Measurements from ENCODE around the gene SNRPN. TPM values are rescaled to one million over a fixed set of nuclear protein-coding genes. Genes with fewer than 3 reads are reported as not detected.
"Not testable (repeated sequence)": the region's sequence is repeated elsewhere in the genome, so short reads cannot be mapped to it uniquely, and the experiment has no call there.

Gene SNRPN
- total RNA-seq, 2 experiments from 2014 or later, result 69.5 to 74.5 TPM

DNA sequence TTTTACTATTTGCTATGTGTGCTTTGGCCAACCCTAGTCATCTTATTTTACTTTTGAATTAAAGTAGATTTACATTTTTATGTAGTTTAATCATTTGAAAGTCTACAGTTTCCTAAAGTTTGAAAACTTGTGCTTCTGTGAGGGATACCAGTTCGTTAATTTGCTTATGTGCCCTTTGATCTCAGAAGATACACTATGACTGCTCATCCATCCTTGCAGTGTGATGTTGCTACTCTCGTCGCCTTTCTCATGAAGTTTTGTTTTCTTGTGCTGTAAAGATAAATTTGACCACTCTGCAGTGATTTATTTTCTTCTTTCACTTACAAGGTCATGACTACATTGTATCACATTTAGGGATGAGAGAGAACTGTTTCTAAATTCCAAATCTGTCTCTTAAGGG, 16.3 kb downstream of the SNRPN start:
- Mint-ChIP-seq H3K27me3 (no peaks in the 10 kb centered on the region), H3K4me3 (no peak overlapping the region), H3K4me1 (ENCODE audit: low read depth) (no peaks in the 10 kb centered on the region), H3K36me3 (ENCODE audit: low read depth) (peaks cover 95% of the 10 kb centered on the region), H3K27ac (no peak overlapping the region), H3K9me3 (peaks cover 16% of the 10 kb centered on the region)
- CTCF ChIA-PET, result no interaction called here
- POLR2A ChIA-PET, result no interaction called here
- no peak for TF ChIP-seq CTCF (IDR thresholded peaks at IDR 0.05)
- no peaks in the 10 kb centered on the region for H3K4me1 ChIP-seq (ENCODE audit: insufficient read depth, low read length)
- intact Hi-C loops (cut with DNase I, micrococcal nuclease), result loop anchor here in 1 of 2 experiments (5.0 kb wide), 1 partner anchor 96 kb away; no protein-coding TSS in a partner anchor
- H3K36me3 ChIP-seq (ENCODE audit: insufficient read depth, low read length), result peaks cover 68% of the 10 kb centered on the region
- DNase-seq (no peak), ATAC-seq (ENCODE audit: poor library complexity) (no peak)
- H3K27ac ChIP-seq (ENCODE audit: low read depth in 1 of 2, low read length in 2 of 2), result no peak overlapping the region
- H3K27me3 ChIP-seq (ENCODE audit: control insufficient read depth in 1 of 2, insufficient read depth in 2 of 2, low read length in 2 of 2), result no peaks in the 10 kb centered on the region
- H3K9me3 ChIP-seq (ENCODE audit: control insufficient read depth in 1 of 2, insufficient read depth in 1 of 2, low read length in 2 of 2), result peaks cover 35 to 54% of the 10 kb centered on the region in 2 experiments
- H3K4me3 ChIP-seq (ENCODE audit: low read length), result no peak overlapping the region

GRCh38 chr15:24971772-24972171, 17.0 kb downstream of the SNRPN start:
- intact Hi-C loops (cut with DNase I, micrococcal nuclease), result loop anchor here in 1 of 2 experiments (5.0 kb wide), 1 partner anchor 96 kb away; no protein-coding TSS in a partner anchor
- no peak for TF ChIP-seq CTCF (IDR thresholded peaks at IDR 0.05)
- CTCF ChIA-PET, result no interaction called here
- Histone ChIP-seq H3K27ac (ENCODE audit: low read depth in 1 of 2, low read length in 2 of 2) (no peak overlapping the region), H3K27me3 (ENCODE audit: control insufficient read depth in 1 of 2, insufficient read depth in 2 of 2, low read length in 2 of 2) (no peaks in the 10 kb centered on the region), H3K36me3 (ENCODE audit: insufficient read depth, low read length) (peaks cover 69% of the 10 kb centered on the region), H3K9me3 (ENCODE audit: control insufficient read depth in 1 of 2, insufficient read depth in 1 of 2, low read length in 2 of 2) (peaks cover 38 to 53% of the 10 kb centered on the region in 2 experiments), H3K4me3 (ENCODE audit: low read length) (no peak overlapping the region), H3K4me1 (ENCODE audit: insufficient read depth, low read length) (no peaks in the 10 kb centered on the region)
- DNase-seq, result no peak
- Mint-ChIP-seq H3K36me3 (ENCODE audit: low read depth) (peaks cover 95% of the 10 kb centered on the region), H3K9me3 (peaks cover 21% of the 10 kb centered on the region), H3K27me3 (no peaks in the 10 kb centered on the region), H3K27ac (no peak overlapping the region), H3K4me1 (ENCODE audit: low read depth) (no peaks in the 10 kb centered on the region), H3K4me3 (no peak overlapping the region)
- no peak for ATAC-seq (ENCODE audit: poor library complexity)
- POLR2A ChIA-PET, result no interaction called here

- ATAC-seq (ENCODE audit: poor library complexity); H3K27ac ChIP-seq (ENCODE audit: low read depth in 1 of 2, low read length in 2 of 2); H3K4me3 Mint-ChIP-seq; DNase-seq; H3K4me1 Mint-ChIP-seq (ENCODE audit: low read depth); H3K27me3 Mint-ChIP-seq; H3K27me3 ChIP-seq (ENCODE audit: control insufficient read depth in 1 of 2, insufficient read depth in 2 of 2, low read length in 2 of 2); POLR2A ChIA-PET; H3K4me1 ChIP-seq (ENCODE audit: insufficient read depth, low read length); CTCF ChIA-PET; H3K27ac Mint-ChIP-seq; H3K4me3 ChIP-seq (ENCODE audit: low read length): not testable (repeated sequence)
- Histone ChIP-seq H3K9me3 (ENCODE audit: control insufficient read depth in 1 of 2, insufficient read depth in 1 of 2, low read length in 2 of 2) (peaks cover 41 to 53% of the 10 kb centered on the region in 2 experiments), H3K36me3 (ENCODE audit: insufficient read depth, low read length) (peaks cover 71% of the 10 kb centered on the region)
- Mint-ChIP-seq H3K9me3 (peaks cover 21% of the 10 kb centered on the region), H3K36me3 (ENCODE audit: low read depth) (peaks cover 97% of the 10 kb centered on the region)
- intact Hi-C loops (cut with DNase I, micrococcal nuclease), result loop anchor here in 1 of 2 experiments (5.0 kb wide), 1 partner anchor 95 kb away; no protein-coding TSS in a partner anchor
Observed at GRCh38 chr15:24972707-24973106, 17.9 kb downstream of the SNRPN start.

DNA sequence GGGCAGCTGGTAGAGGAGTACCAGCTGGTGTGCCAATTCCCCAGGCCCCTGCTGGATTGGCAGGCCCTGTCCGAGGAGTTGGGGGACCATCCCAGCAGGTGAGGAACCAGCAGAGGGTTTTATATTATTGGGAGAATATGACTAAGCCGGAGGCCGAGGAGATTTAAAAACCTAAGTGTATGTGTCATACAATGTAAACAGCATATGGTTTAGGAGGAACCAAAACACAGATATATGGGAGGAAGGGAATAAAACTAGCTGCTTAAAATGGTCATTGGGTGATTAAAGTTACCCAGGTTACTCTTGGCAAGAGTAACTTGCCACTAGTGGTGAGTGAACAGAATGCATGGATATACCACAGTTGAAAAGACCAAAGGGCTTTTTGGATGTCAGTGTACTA, 22.1 kb downstream of the SNRPN start:
- TF ChIP-seq CTCF (IDR thresholded peaks at IDR 0.05), result no peak
- Mint-ChIP-seq H3K9me3 (peaks cover 31% of the 10 kb centered on the region), H3K27ac (no peak overlapping the region), H3K4me1 (ENCODE audit: low read depth) (no peaks in the 10 kb centered on the region), H3K27me3 (no peaks in the 10 kb centered on the region), H3K4me3 (no peak overlapping the region), H3K36me3 (ENCODE audit: low read depth) (peaks cover 98% of the 10 kb centered on the region)
- Histone ChIP-seq H3K27ac (ENCODE audit: low read depth in 1 of 2, low read length in 2 of 2) (no peak overlapping the region), H3K4me1 (ENCODE audit: insufficient read depth, low read length) (no peaks in the 10 kb centered on the region), H3K4me3 (ENCODE audit: low read length) (no peak overlapping the region), H3K9me3 (ENCODE audit: control insufficient read depth in 1 of 2, insufficient read depth in 1 of 2, low read length in 2 of 2) (peaks cover 44 to 72% of the 10 kb centered on the region in 2 experiments), H3K27me3 (ENCODE audit: control insufficient read depth in 1 of 2, insufficient read depth in 2 of 2, low read length in 2 of 2) (no peaks in the 10 kb centered on the region), H3K36me3 (ENCODE audit: insufficient read depth, low read length) (peaks cover 75% of the 10 kb centered on the region)
- intact Hi-C loops (cut with DNase I, micrococcal nuclease), result no loop called here
- CTCF ChIA-PET, result no interaction called here
- POLR2A ChIA-PET, result no interaction called here
- DNase-seq (no peak), ATAC-seq (ENCODE audit: poor library complexity) (no peak)

All from CD4-positive, alpha-beta T cell (primary cell).